BLaER1 (cell line): ENCODE data around the gene NOVA1.
A peak's percentile ranks its signal among the peaks of the same experiment; 100 is the strongest.
"Not testable (repeated sequence)": the region's sequence is repeated elsewhere in the genome, so short reads cannot be mapped to it uniquely, and the experiment has no call there.

Source experiments
- H3K27ac ChIP-seq: shearing (Covaris generic); formaldehyde crosslinking; 2 replicates; pipeline ENCODE4 v1.8.1; 2022
- H3K27me3 ChIP-seq: shearing (Covaris generic); formaldehyde crosslinking; 2 replicates; pipeline ENCODE4 v1.8.1; 2022
- H3K36me3 ChIP-seq: shearing (Covaris generic); formaldehyde crosslinking; 2 replicates; pipeline ENCODE4 v1.8.1; 2022
- H3K4me1 ChIP-seq: shearing (Covaris generic); formaldehyde crosslinking; 2 replicates; pipeline ENCODE4 v1.8.1; 2022
- H3K4me2 ChIP-seq: shearing (Covaris generic); formaldehyde crosslinking; 2 replicates; pipeline ENCODE4 v1.8.1; 2022
- H3K4me3 ChIP-seq: shearing (Covaris generic); formaldehyde crosslinking; 2 replicates; pipeline ENCODE4 v1.8.1; 2022
- H3K9ac ChIP-seq: shearing (Covaris generic); formaldehyde crosslinking; 2 replicates; pipeline ENCODE4 v1.8.1; 2022
- H3K9me3 ChIP-seq: shearing (Covaris generic); formaldehyde crosslinking; 2 replicates; pipeline ENCODE4 v1.8.1; 2022
- H4K20me1 ChIP-seq: shearing (Covaris generic); formaldehyde crosslinking; 2 replicates; pipeline ENCODE4 v1.8.1; 2022
- Cebpa-rat ChIP-seq: shearing (Covaris generic); IDR thresholded peaks from 2 replicates; pipeline ENCODE4 v1.8.1; 2022

Gene NOVA1

GRCh38 chr14:26597589-26598080 lies at the start of gene NOVA1:
Gene NOVA1, minus strand, starts transcription at chr14:26598033. Its CDS starts 597 bp downstream, at chr14:26597436.
- H3K4me3 ChIP-seq = no peak within 1 kb of the TSS
- H3K27ac ChIP-seq = no peak within 1 kb of the TSS
- no peak within 1 kb of the TSS for H3K9ac ChIP-seq

GRCh38 chr14:26645057-26645456 lies 47.2 kb upstream of the NOVA1 start:
- not testable (repeated sequence) for H4K20me1 ChIP-seq, H3K4me3 ChIP-seq, H3K27me3 ChIP-seq, H3K36me3 ChIP-seq, H3K4me2 ChIP-seq, H3K9ac ChIP-seq, H3K27ac ChIP-seq
- Histone ChIP-seq H3K9me3 (peaks cover 13% of the 10 kb centered on the region), H3K4me1 (peaks cover 19% of the 10 kb centered on the region; the same call in 1 of the 2 replicates)

More at GRCh38 chr14:26597589-26598080, at the start of gene NOVA1:
- no peaks in the 10 kb centered on the region for H3K36me3 ChIP-seq
- H3K9me3 ChIP-seq = peaks cover 12% of the 10 kb centered on the region
- H3K27me3 ChIP-seq = no peaks in the 10 kb centered on the region
- H4K20me1 ChIP-seq = no peaks in the 10 kb centered on the region
- H3K4me2 ChIP-seq = no peak within 1 kb of the TSS
- no peaks in the 10 kb centered on the region for H3K4me1 ChIP-seq
- no peak for TF ChIP-seq Cebpa-rat

- Histone ChIP-seq H3K4me1 (peaks cover 31% of the 10 kb centered on the region), H3K27ac (peak overlapping the region; percentile 39), H4K20me1 (no peaks in the 10 kb centered on the region), H3K36me3 (no peaks in the 10 kb centered on the region), H3K9ac (peak overlapping the region; percentile 34; the same call in 1 of the 2 replicates), H3K4me2 (peak overlapping the region; percentile 67), H3K4me3 (peak overlapping the region; percentile 43), H3K9me3 (no peaks in the 10 kb centered on the region; the same call in 1 of the 2 replicates), H3K27me3 (no peaks in the 10 kb centered on the region)
- no peak for TF ChIP-seq Cebpa-rat
These were observed 38.7 kb upstream of the NOVA1 start for GRCh38 chr14:26636561-26636960.

GRCh38 chr14:26634946-26635345 lies 37.1 kb upstream of the NOVA1 start:
- H3K4me2 ChIP-seq, H3K36me3 ChIP-seq, H4K20me1 ChIP-seq, H3K27ac ChIP-seq, H3K4me3 ChIP-seq, H3K9ac ChIP-seq, H3K27me3 ChIP-seq, H3K9me3 ChIP-seq: not testable (repeated sequence)
- H3K4me1 ChIP-seq = peaks cover 27% of the 10 kb centered on the region

- Histone ChIP-seq H3K27me3 (no peaks in the 10 kb centered on the region), H3K4me3 (no peak overlapping the region), H3K9ac (no peak overlapping the region), H3K27ac (no peak overlapping the region), H3K4me2 (no peak overlapping the region), H3K9me3 (no peaks in the 10 kb centered on the region), H3K36me3 (no peaks in the 10 kb centered on the region), H4K20me1 (no peaks in the 10 kb centered on the region), H3K4me1 (no peaks in the 10 kb centered on the region)
- TF ChIP-seq Cebpa-rat = no peak
These were observed 28.4 kb upstream of the NOVA1 start for GRCh38 chr14:26626256-26626655.

GRCh38 chr14:26622611-26623010 lies 24.8 kb upstream of the NOVA1 start:
- Histone ChIP-seq H3K36me3 (no peaks in the 10 kb centered on the region), H3K9ac (no peak overlapping the region), H3K27ac (no peak overlapping the region), H3K9me3 (no peaks in the 10 kb centered on the region), H4K20me1 (no peaks in the 10 kb centered on the region), H3K4me3 (no peak overlapping the region), H3K27me3 (no peaks in the 10 kb centered on the region), H3K4me1 (no peaks in the 10 kb centered on the region), H3K4me2 (no peak overlapping the region)
- no peak for TF ChIP-seq Cebpa-rat

- Histone ChIP-seq H3K36me3 (no peaks in the 10 kb centered on the region), H3K4me2 (no peak overlapping the region), H3K4me3 (no peak overlapping the region), H3K27me3 (no peaks in the 10 kb centered on the region), H3K9ac (no peak overlapping the region), H3K27ac (no peak overlapping the region), H3K4me1 (no peaks in the 10 kb centered on the region), H4K20me1 (no peaks in the 10 kb centered on the region), H3K9me3 (no peaks in the 10 kb centered on the region)
- no peak for TF ChIP-seq Cebpa-rat
These were observed 24.2 kb upstream of the NOVA1 start for GRCh38 chr14:26621807-26622560.

- Histone ChIP-seq H3K4me1 (no peaks in the 10 kb centered on the region), H3K4me3 (no peak overlapping the region), H3K9ac (no peak overlapping the region), H3K9me3 (no peaks in the 10 kb centered on the region), H3K4me2 (no peak overlapping the region), H3K36me3 (no peaks in the 10 kb centered on the region), H3K27me3 (no peaks in the 10 kb centered on the region), H4K20me1 (no peaks in the 10 kb centered on the region), H3K27ac (no peak overlapping the region)
- TF ChIP-seq Cebpa-rat = no peak
These were observed 23.5 kb upstream of the NOVA1 start for GRCh38 chr14:26621364-26621763.

- Histone ChIP-seq H4K20me1 (no peaks in the 10 kb centered on the region), H3K4me1 (no peaks in the 10 kb centered on the region), H3K4me2 (no peak overlapping the region), H3K4me3 (no peak overlapping the region), H3K36me3 (no peaks in the 10 kb centered on the region), H3K9ac (no peak overlapping the region), H3K27me3 (no peaks in the 10 kb centered on the region), H3K9me3 (no peaks in the 10 kb centered on the region), H3K27ac (no peak overlapping the region)
- TF ChIP-seq Cebpa-rat = no peak
These were observed 13.4 kb upstream of the NOVA1 start for GRCh38 chr14:26611259-26611658.

- H3K9me3 ChIP-seq = no peaks in the 10 kb centered on the region
- no peak overlapping the region for H3K4me3 ChIP-seq
- no peak overlapping the region for H3K9ac ChIP-seq
- no peaks in the 10 kb centered on the region for H3K4me1 ChIP-seq
- no peak for TF ChIP-seq Cebpa-rat
- H3K36me3 ChIP-seq = no peaks in the 10 kb centered on the region
- H4K20me1 ChIP-seq = no peaks in the 10 kb centered on the region
- no peak overlapping the region for H3K4me2 ChIP-seq
- H3K27ac ChIP-seq = no peak overlapping the region
- no peaks in the 10 kb centered on the region for H3K27me3 ChIP-seq
These were observed 9.0 kb upstream of the NOVA1 start for GRCh38 chr14:26606729-26607312.
